K562 (cell line): ENCODE results near the gene ACR. TPM values are rescaled to one million over a fixed set of nuclear protein-coding genes. Genes with fewer than 3 reads are reported as not detected.

ENCODE experiments used
- ATAC-seq: fragments of 200-7000 bp; cut with Tn5 transposase; 3 replicates; pipeline ENCODE4 v1.9.1; 2020; ENCODE audit warnings: moderate library complexity
- BruUV-seq: library from RNA; stranded (reverse); fragments of 400-500 nt; replicated peaks from 2 replicates; lab custom pipeline; 2021; lab: Mats Ljungman, UMichigan
- CTCF ChIA-PET: fragments of 300-600 bp; formaldehyde crosslinking; extraction: SDS; loops from one replicate; lab custom pipeline; 2021; ENCODE audit warnings: low intra/inter-chr PET ratio; lab: Yijun Ruan, JAX
- POLR2A ChIA-PET: fragments of 300-600, 350-650 bp; sonication (Branson Sonifier 250); formaldehyde crosslinking; extraction: SDS; loops from one replicate; lab custom pipeline; 2021; ENCODE audit warnings: antibody characterized with exemption, inconsistent platforms; lab: Yijun Ruan, JAX
- DNase-seq, 4 experiments: peaks; one replicate each; pipeline versions ENCODE4 v3.0.0 to v3.0.0-alpha.2; 2011 to 2018; ENCODE audit warnings: low spot score in 3 of 4, mixed read lengths in 3 of 4; ENCODE audit errors: extremely low read depth in 1 of 4
- FAIRE-seq: peaks from 2 replicates; lab custom pipeline; 2011; peaks lifted over from hg19 to GRCh38; lab: Jason Lieb, UNC
- H2AFZ ChIP-seq: 2 replicates; pipeline ENCODE4 v1.6.0; 2011; ENCODE audit warnings: low read depth, low read length, control low read depth, inconsistent platforms
- H3K27ac ChIP-seq: fragments of 200-600 bp; 3 replicates; pipeline ENCODE4 v1.8.0; 2011; ENCODE audit warnings: low read depth, mild to moderate bottlenecking, control low read depth, inconsistent platforms, low read length, moderate library complexity, mixed read lengths; ENCODE audit errors: extremely low read depth
- H3K27me3 ChIP-seq, 2 experiments: fragments of 300-600 bp in 1 of 2; 2 replicates in 1 of 2; 3 replicates in 1 of 2; pipeline versions ENCODE4 v1.6.0 to v1.8.0; 2011; ENCODE audit warnings: inconsistent platforms in 2 of 2, low read length in 2 of 2, mild to moderate bottlenecking in 1 of 2, mixed read lengths in 1 of 2, moderate library complexity in 1 of 2; ENCODE audit not compliant: control insufficient read depth in 2 of 2, insufficient read depth in 2 of 2
- H3K36me3 ChIP-seq: fragments of 300-600 bp; 3 replicates; pipeline ENCODE4 v1.8.0; 2011; ENCODE audit warnings: mild to moderate bottlenecking, low read length, inconsistent platforms; ENCODE audit not compliant: control insufficient read depth, insufficient read depth
- H3K4me1 ChIP-seq, 2 experiments: fragments of 200-600 bp in 1 of 2; replicated peaks in 1 of 2; 2 replicates in 1 of 2; 3 replicates in 1 of 2; pipeline versions ENCODE4 v1.5.1 to v1.8.0; 2011; ENCODE audit warnings: inconsistent platforms in 2 of 2, low read length in 2 of 2, mild to moderate bottlenecking in 1 of 2, mixed read lengths in 1 of 2, moderate library complexity in 1 of 2; ENCODE audit not compliant: control insufficient read depth in 2 of 2, insufficient read depth in 2 of 2
- H3K4me2 ChIP-seq: 2 replicates; pipeline ENCODE4 v1.6.1; 2011; ENCODE audit warnings: low read length, control low read depth, inconsistent platforms, mixed read lengths; ENCODE audit not compliant: insufficient read depth
- H3K4me3 ChIP-seq: fragments of 200-600 bp; sonication (generic), shearing (Covaris generic); 2 replicates; pipeline ENCODE4 v1.5.1; 2016; ENCODE audit warnings: control low read depth, inconsistent platforms
- H3K79me2 ChIP-seq: fragments of 200-600 bp; 3 replicates; pipeline ENCODE4 v1.8.0; 2011; ENCODE audit warnings: low read length, inconsistent platforms; ENCODE audit not compliant: control insufficient read depth, insufficient read depth
- H3K9ac ChIP-seq, 2 experiments: 2 replicates each; pipeline versions ENCODE4 v1.6.0 to v1.6.1; 2011; ENCODE audit warnings: low read depth in 2 of 2, low read length in 2 of 2, control low read depth in 1 of 2, inconsistent platforms in 1 of 2, mild to moderate bottlenecking in 1 of 2, mixed read lengths in 1 of 2; ENCODE audit not compliant: insufficient read depth in 1 of 2
- H3K9me1 ChIP-seq: one replicate; pipeline ENCODE4 v1.6.0; 2011; ENCODE audit warnings: inconsistent platforms, mild to moderate bottlenecking, low read length, moderate library complexity; ENCODE audit not compliant: control insufficient read depth, insufficient read depth
- H3K9me3 ChIP-seq: replicated peaks from 2 replicates; pipeline ENCODE4 v1.5.1; 2011; ENCODE audit warnings: low read depth, low read length, inconsistent platforms; ENCODE audit not compliant: control insufficient read depth, insufficient read depth
- H4K20me1 ChIP-seq: replicated peaks from 2 replicates; pipeline ENCODE4 v1.6.1; 2011; ENCODE audit warnings: low read length, inconsistent platforms, mixed read lengths; ENCODE audit not compliant: control insufficient read depth, insufficient read depth
- MBD1 ChIP-seq: fragments of 250-450 bp; sonication (Bioruptor Pico); IDR thresholded peaks from 2 replicates; pipeline ENCODE4 v1.8.0; 2022; ENCODE audit warnings: inconsistent platforms
- NCOA4 ChIP-seq: fragments of 450-650 bp; IDR thresholded peaks from 2 replicates; pipeline ENCODE4 v1.6.1; 2018; ENCODE audit warnings: mild to moderate bottlenecking; ENCODE audit not compliant: partially characterized antibody
- NFE2L1 ChIP-seq: fragments of 450-650 bp; IDR thresholded peaks from 2 replicates; pipeline ENCODE4 v1.6.1; 2016; ENCODE audit warnings: missing genetic modification characterization, low read depth, mild to moderate bottlenecking, missing compliant biosample characterization, moderate library complexity, borderline replicate concordance
- WGBS: fragments of 100-300 bp; shearing (Covaris generic); methylation state at CpG from one replicate; pipeline ENCODE4 v1.1.6; 2016; ENCODE audit warnings: low coverage, mixed read lengths; ENCODE audit not compliant: insufficient coverage; ENCODE audit errors: missing lambda C conversion rate; 5-methylcytosine and 5-hydroxymethylcytosine counted together
- in situ Hi-C: fragments of 300-500 bp; cut with MboI; formaldehyde crosslinking; loops from 4 replicates; pipeline ENCODE4 v1.15.0; 2018; ENCODE audit warnings: inconsistent platforms, mixed read lengths
- intact Hi-C: fragments of 100-400 bp; cut with micrococcal nuclease; formaldehyde crosslinking; loops from 2 replicates; pipeline ENCODE4 v1.14.2; 2022
- polyA plus RNA-seq, 8 experiments: library from polyadenylated mRNA; depleted of rRNA in 4 of 8; stranded (reverse) in 5 of 8; unstranded in 3 of 8; fragments of >200 nt; fragmentation: Nextera tagmentation in 2 of 8; fragmentation: Illumina TruSeq in 1 of 8; extraction: Ambion mirVana in 2 of 8; extraction: Trizol in 1 of 8; gene quantifications; 2 replicates each; pipeline versions ENCODE4 v1.2.1 to v1.2.3, GENCODE V29; 2011 to 2014; ENCODE audit warnings: inconsistent platforms in 1 of 8, missing spikeins in 1 of 8
- total RNA-seq, 7 experiments: library from RNA; depleted of rRNA in 6 of 7; stranded (reverse); fragments of >200 nt in 6 of 7; fragmentation: Illumina TruSeq in 2 of 7; extraction: Trizol in 2 of 7; gene quantifications; 2 replicates each; pipeline versions ENCODE4 v1.2.1 to v1.2.3, GENCODE V29; 2011 to 2021; ENCODE audit warnings: low replicate concordance in 1 of 7
- TF ChIP-seq, protein P1 (sequence below): fragments of 250-450 bp; sonication (Bioruptor Pico); IDR thresholded peaks from 2 replicates; pipeline ENCODE4 v1.8.0; 2021; ENCODE audit warnings: moderate library complexity, mild to moderate bottlenecking, inconsistent platforms
- TF ChIP-seq, protein P2 (sequence below): fragments of 250-450 bp; sonication (Bioruptor Pico); IDR thresholded peaks from 2 replicates; pipeline ENCODE4 v1.8.0; 2022; ENCODE audit warnings: moderate library complexity, mild to moderate bottlenecking, inconsistent platforms

Gene ACR
- total and polyA plus RNA-seq, 9 of the 15 experiments (the other 6 are each of a cell fraction or from before 2014, with no cell fraction given): not detected

GRCh38 chr22:50702261-50702671 is 35.7 kb upstream of the ACR start:
- BruUV-seq: no TSS peak
- ATAC-seq (no peak), DNase-seq (no peak), FAIRE-seq (no peak)
- Histone ChIP-seq H3K4me3 (no peak overlapping the region), H4K20me1 (no peaks in the 10 kb centered on the region), H2AFZ (no peak overlapping the region), H3K9me1 (no peaks in the 10 kb centered on the region), H3K4me1 (peaks cover 0 to 28% of the 10 kb centered on the region in 2 experiments; a peak in 2 of 5 replicates), H3K27ac (no peak overlapping the region), H3K4me2 (no peak overlapping the region), H3K9ac (no peak overlapping the region), H3K79me2 (no peaks in the 10 kb centered on the region), H3K9me3 (no peaks in the 10 kb centered on the region), H3K36me3 (no peaks in the 10 kb centered on the region), H3K27me3 (peaks cover 0 to 32% of the 10 kb centered on the region in 2 experiments; a peak in 2 of 5 replicates)
- intact Hi-C loops (no loop called here), in situ Hi-C loops (no loop called here)
- ChIA-PET POLR2A (no interaction called here), CTCF (no interaction called here)
- WGBS: 2% methylated on average over 7 of the region's 7 CpGs
- TF ChIP-seq, protein P1, sequence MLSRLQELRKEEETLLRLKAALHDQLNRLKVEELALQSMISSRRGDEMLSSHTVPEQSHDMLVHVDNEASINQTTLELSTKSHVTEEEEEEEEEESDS (CRISPR knock-in tag): no peak

DNA sequence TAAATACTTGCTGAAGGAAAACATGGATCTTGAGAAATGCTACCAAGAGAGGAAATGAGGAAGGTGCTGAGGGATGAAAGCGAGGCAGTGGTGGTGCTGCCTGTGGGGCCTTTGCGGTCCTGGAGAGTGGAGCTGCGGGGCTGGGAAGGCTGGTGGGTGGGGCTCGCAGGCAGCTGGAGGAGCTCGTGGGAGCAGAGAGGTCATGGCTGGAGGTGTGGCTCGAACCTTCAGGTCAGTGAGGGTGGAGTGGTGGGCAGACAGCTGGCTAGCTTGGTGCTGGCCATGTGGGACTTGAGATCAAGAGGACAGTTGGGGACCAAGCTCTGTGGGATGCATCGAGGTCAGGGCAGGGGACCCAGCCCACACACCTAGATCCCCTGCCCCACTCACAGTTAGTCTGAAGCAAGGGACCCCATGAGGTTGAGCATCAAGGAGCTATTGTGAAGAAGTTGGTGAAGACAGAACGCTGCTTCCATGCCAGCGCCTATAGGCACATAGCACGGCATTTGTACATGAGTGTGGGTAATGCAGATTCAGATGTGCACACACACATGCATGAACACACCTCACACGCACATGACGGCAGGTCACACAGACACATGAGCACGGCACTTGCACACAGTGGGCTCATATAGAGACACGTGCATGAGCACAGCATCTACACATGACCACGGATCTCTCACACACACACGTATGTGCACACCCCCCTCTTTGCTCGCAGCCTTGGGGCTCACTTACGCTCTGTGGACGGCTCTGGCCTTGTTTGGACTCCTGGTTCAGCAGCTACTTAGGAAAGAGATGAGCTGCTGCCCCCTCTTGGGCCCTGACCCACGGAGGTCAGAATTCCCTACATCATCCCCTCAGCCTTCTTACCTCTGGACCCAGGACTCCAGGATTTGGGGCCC is 34.9 kb upstream of the ACR start:
- DNase-seq (peak in 2 of 4 experiments; percentile 18 to 21), ATAC-seq (no peak), FAIRE-seq (no peak)
- BruUV-seq: no TSS peak
- in situ Hi-C loops: no loop called here
- H3K9me3 ChIP-seq: no peaks in the 10 kb centered on the region
- WGBS: 4% methylated on average over 14 of the region's 20 CpGs
- H3K9me1 ChIP-seq: no peaks in the 10 kb centered on the region
- CTCF ChIA-PET: no interaction called here
- POLR2A ChIA-PET: no interaction called here
- no peak overlapping the region for H2AFZ ChIP-seq
- no peak overlapping the region for H3K27ac ChIP-seq
- peaks cover 0 to 32% of the 10 kb centered on the region in 2 experiments; a peak in 2 of 5 replicates for H3K27me3 ChIP-seq
- no peaks in the 10 kb centered on the region for H3K79me2 ChIP-seq
- H3K4me1 ChIP-seq: peaks cover 0 to 28% of the 10 kb centered on the region in 2 experiments; a peak in 2 of 5 replicates
- no peak overlapping the region for H3K9ac ChIP-seq
- no peak overlapping the region for H3K4me3 ChIP-seq
- no peak overlapping the region for H3K4me2 ChIP-seq
- intact Hi-C loops: no loop called here
- H4K20me1 ChIP-seq: no peaks in the 10 kb centered on the region
- H3K36me3 ChIP-seq: no peaks in the 10 kb centered on the region
- TF ChIP-seq NFE2L1: no peak
- TF ChIP-seq, protein P2, sequence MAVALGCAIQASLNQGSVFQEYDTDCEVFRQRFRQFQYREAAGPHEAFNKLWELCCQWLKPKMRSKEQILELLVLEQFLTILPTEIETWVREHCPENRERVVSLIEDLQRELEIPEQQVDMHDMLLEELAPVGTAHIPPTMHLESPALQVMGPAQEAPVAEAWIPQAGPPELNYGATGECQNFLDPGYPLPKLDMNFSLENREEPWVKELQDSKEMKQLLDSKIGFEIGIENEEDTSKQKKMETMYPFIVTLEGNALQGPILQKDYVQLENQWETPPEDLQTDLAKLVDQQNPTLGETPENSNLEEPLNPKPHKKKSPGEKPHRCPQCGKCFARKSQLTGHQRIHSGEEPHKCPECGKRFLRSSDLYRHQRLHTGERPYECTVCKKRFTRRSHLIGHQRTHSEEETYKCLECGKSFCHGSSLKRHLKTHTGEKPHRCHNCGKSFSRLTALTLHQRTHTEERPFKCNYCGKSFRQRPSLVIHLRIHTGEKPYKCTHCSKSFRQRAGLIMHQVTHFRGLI (CRISPR knock-in tag): no peak
- no peak for TF ChIP-seq NCOA4
- no peak for TF ChIP-seq MBD1 (CRISPR knock-in tag)
